Measurements from ENCODE around the gene KCNT2. TPM values are rescaled to one million over a fixed set of nuclear protein-coding genes. Genes with fewer than 3 reads are reported as not detected.

Gene KCNT2
- total and polyA plus RNA-seq, 7 donors, result 0.64 to 3.1 (median 1.8) TPM

DNA sequence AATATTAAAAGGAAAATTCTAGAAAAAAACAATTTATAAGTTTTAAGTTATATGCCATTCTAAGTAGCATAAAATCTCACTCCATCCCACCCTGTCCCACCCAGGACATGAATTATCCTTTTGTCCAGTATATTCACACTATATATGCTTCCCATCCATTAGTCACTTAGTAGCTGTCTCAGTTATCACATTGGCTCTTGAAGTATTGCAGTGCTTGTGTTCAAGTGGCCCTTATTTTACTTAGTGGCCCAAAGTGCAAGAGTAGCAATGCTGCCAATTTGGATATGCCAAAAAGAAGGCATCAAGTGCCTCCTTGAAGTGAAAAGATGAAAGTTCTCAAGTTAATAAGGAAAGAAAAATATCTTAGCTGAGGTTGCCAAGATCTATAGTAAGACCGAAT is 192.3 kb downstream of the KCNT2 start:
- no peak for TF ChIP-seq POLR2AphosphoS5 (IDR thresholded peaks at IDR 0.05)
- no peak for TF ChIP-seq POLR2A (IDR thresholded peaks at IDR 0.05)
- no peak for TF ChIP-seq EP300 (IDR thresholded peaks at IDR 0.05)
- TF ChIP-seq, protein P1, sequence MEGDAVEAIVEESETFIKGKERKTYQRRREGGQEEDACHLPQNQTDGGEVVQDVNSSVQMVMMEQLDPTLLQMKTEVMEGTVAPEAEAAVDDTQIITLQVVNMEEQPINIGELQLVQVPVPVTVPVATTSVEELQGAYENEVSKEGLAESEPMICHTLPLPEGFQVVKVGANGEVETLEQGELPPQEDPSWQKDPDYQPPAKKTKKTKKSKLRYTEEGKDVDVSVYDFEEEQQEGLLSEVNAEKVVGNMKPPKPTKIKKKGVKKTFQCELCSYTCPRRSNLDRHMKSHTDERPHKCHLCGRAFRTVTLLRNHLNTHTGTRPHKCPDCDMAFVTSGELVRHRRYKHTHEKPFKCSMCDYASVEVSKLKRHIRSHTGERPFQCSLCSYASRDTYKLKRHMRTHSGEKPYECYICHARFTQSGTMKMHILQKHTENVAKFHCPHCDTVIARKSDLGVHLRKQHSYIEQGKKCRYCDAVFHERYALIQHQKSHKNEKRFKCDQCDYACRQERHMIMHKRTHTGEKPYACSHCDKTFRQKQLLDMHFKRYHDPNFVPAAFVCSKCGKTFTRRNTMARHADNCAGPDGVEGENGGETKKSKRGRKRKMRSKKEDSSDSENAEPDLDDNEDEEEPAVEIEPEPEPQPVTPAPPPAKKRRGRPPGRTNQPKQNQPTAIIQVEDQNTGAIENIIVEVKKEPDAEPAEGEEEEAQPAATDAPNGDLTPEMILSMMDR (IDR thresholded peaks at IDR 0.05), result no peak
- intact Hi-C loops (cut with DNase I), result no loop called here
- no peaks in the 10 kb centered on the region for H3K9me3 ChIP-seq

DNA sequence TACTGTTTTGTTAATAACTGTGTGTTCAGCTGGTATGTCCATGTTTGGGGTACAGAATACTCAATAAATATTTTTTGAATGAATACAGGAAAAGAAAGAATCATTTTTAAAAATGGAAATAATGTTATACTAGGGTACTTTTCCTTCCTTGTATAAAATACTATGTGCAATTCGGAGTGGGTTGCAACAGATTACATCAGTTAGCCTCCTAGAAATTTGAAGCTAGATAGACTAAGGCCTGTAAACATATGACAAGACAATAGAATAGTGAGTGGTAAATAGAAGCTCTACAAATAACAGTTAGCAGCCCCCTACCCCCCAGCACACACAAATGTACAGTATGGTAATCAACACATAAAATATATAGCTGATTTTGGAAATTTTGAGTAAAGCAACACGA is 195.9 kb downstream of the KCNT2 start:
- 80 to 87% methylated on average over 2 of the region's 2 CpGs for WGBS, 2 donors
- Histone ChIP-seq H3K9me3 (no peaks in the 10 kb centered on the region), H3K27me3 (no peaks in the 10 kb centered on the region), H3K4me1 (peaks cover 0 to 14% (median 12%) of the 10 kb centered on the region in 4 donors), H3K27ac (no peak overlapping the region), H3K36me3 (no peaks in the 10 kb centered on the region), H3K4me3 (no peak overlapping the region)
- no peak for TF ChIP-seq EP300 (IDR thresholded peaks at IDR 0.05)
- no peak for TF ChIP-seq POLR2AphosphoS5 (IDR thresholded peaks at IDR 0.05)
- TF ChIP-seq, protein P1 (IDR thresholded peaks at IDR 0.05), result no peak
- no peak for TF ChIP-seq POLR2A (IDR thresholded peaks at IDR 0.05)
- intact Hi-C loops (cut with DNase I), result no loop called here
- DNase-seq, result no peak

More for the DNA sequence above, 192.3 kb downstream of the KCNT2 start:
- no peak overlapping the region for H3K27ac ChIP-seq
- H3K27me3 ChIP-seq, result no peaks in the 10 kb centered on the region
- no peak overlapping the region for H3K4me3 ChIP-seq
- DNase-seq, result no peak
- no peaks in the 10 kb centered on the region for H3K36me3 ChIP-seq
- 93 to 96% methylated on average over 1 of the region's 1 CpG for WGBS, 2 donors
- no peaks in the 10 kb centered on the region for H3K4me1 ChIP-seq

DNA sequence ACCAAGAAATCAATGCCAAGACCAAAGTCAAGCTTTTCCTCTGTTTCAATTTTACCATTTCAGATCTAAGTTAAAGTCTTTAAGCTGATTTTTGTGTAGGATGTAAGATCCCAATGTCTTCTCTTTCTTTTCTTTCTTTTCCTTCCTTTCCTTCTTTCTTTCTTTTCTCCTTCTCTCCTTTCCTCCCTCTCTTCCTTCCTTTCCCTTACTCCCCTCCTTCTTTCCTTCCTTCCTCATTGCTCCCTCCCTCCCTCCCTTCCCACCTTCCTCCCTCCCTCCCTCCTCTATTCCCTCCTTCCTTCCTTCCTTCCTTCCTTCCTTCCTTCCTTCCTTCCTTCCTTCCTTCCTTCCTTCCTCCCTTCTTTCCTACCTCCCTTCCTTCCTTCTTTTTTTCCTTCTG is 197.5 kb downstream of the KCNT2 start:
- TF ChIP-seq EP300 (IDR thresholded peaks at IDR 0.05) (no peak), POLR2A (IDR thresholded peaks at IDR 0.05) (no peak), POLR2AphosphoS5 (IDR thresholded peaks at IDR 0.05) (no peak)
- TF ChIP-seq, protein P1 (IDR thresholded peaks at IDR 0.05), result no peak
- no peaks in the 10 kb centered on the region for H3K27me3 ChIP-seq
- intact Hi-C loops (cut with DNase I), result no loop called here

DNA sequence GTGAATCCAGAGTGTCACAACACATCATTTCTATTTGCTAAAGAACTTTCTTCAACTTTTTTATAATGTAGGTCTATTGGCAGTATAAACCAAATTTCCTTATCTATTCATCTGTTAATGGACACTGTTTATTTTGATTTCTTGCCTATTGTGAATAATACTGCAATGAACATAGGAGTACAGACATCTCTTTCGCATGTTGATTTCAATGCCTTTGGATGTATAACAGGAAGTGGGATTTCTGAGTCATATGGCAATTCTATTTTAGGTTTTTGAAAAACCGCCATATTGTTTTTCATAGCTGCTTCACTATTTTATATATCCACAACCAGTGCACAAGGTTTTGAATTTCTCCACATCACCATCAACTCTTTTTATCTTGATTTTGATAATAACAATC is 198.7 kb downstream of the KCNT2 start:
- H3K27me3 ChIP-seq, result no peaks in the 10 kb centered on the region
- H3K9me3 ChIP-seq, result no peaks in the 10 kb centered on the region
- H3K4me3 ChIP-seq, result no peak overlapping the region
- intact Hi-C loops (cut with DNase I), result no loop called here
- TF ChIP-seq EP300 (IDR thresholded peaks at IDR 0.05) (no peak), POLR2A (IDR thresholded peaks at IDR 0.05) (no peak), POLR2AphosphoS5 (IDR thresholded peaks at IDR 0.05) (no peak)
- TF ChIP-seq, protein P1 (IDR thresholded peaks at IDR 0.05), result no peak
- 87 to 90% methylated on average over 2 of the region's 2 CpGs for WGBS, 2 donors
- H3K36me3 ChIP-seq, result no peaks in the 10 kb centered on the region
- DNase-seq, result no peak
- H3K4me1 ChIP-seq, result peaks cover 0 to 29% (median 23%) of the 10 kb centered on the region in 4 donors
- H3K27ac ChIP-seq, result no peak overlapping the region

More for the DNA sequence above, 197.5 kb downstream of the KCNT2 start:
- DNase-seq, result no peak
- Histone ChIP-seq H3K4me1 (peaks cover 0 to 27% (median 23%) of the 10 kb centered on the region in 4 donors), H3K9me3 (no peaks in the 10 kb centered on the region), H3K36me3 (no peaks in the 10 kb centered on the region), H3K27ac (no peak overlapping the region), H3K4me3 (no peak overlapping the region)

Data from sigmoid colon (tissue), 7 donors.